WTC11 (cell line): ENCODE data around the gene SYNRG.

Experiments used
- CREM ChIP-seq: sonication (generic); formaldehyde crosslinking; IDR thresholded peaks from 2 replicates; pipeline ENCODE4 v1.8.1; 2022; ENCODE audit warnings: mild to moderate bottlenecking, missing genetic modification reagents, moderate library complexity
- ESRRA ChIP-seq: sonication (generic); formaldehyde crosslinking; IDR thresholded peaks from 2 replicates; pipeline ENCODE4 v1.8.1; 2022; ENCODE audit warnings: mild to moderate bottlenecking, missing genetic modification reagents, borderline replicate concordance
- JAZF1 ChIP-seq: fragments of 250-450 bp; sonication (Bioruptor Pico); IDR thresholded peaks from 2 replicates; pipeline ENCODE4 v1.9.0; 2021; ENCODE audit warnings: moderate library complexity, mild to moderate bottlenecking, inconsistent platforms
- JUN ChIP-seq: sonication (generic); formaldehyde crosslinking; IDR thresholded peaks from 2 replicates; pipeline ENCODE4 v1.8.0; 2023; ENCODE audit warnings: mild to moderate bottlenecking, missing genetic modification reagents
- NR2C2 ChIP-seq: sonication (generic); formaldehyde crosslinking; IDR thresholded peaks from 2 replicates; pipeline ENCODE4 v1.8.0; 2022; ENCODE audit warnings: mild to moderate bottlenecking, missing genetic modification reagents
- SP1 ChIP-seq: sonication (generic); formaldehyde crosslinking; conservative IDR thresholded peaks from 2 replicates; pipeline ENCODE4 v1.8.1; 2022; ENCODE audit warnings: missing genetic modification reagents
- ZBTB21 ChIP-seq: sonication (generic); formaldehyde crosslinking; IDR thresholded peaks from 2 replicates; pipeline ENCODE4 v1.8.1; 2023; ENCODE audit warnings: mild to moderate bottlenecking, missing genetic modification reagents, borderline replicate concordance
- ZNF263 ChIP-seq: sonication (generic); formaldehyde crosslinking; IDR thresholded peaks from 2 replicates; pipeline ENCODE4 v1.8.1; 2022; ENCODE audit warnings: low read depth, mild to moderate bottlenecking, moderate library complexity, missing genetic modification reagents
- TF ChIP-seq, protein P1 (sequence below): fragments of 200-600 bp; IDR thresholded peaks from 2 replicates; pipeline ENCODE4 v1.8.0; 2022; ENCODE audit warnings: antibody characterized with exemption
- TF ChIP-seq, protein P2 (sequence below): sonication (generic); formaldehyde crosslinking; IDR thresholded peaks from 2 replicates; pipeline ENCODE4 v1.8.0; 2022; ENCODE audit warnings: mild to moderate bottlenecking, missing genetic modification reagents
- TF ChIP-seq, protein P3 (sequence below): sonication (generic); formaldehyde crosslinking; IDR thresholded peaks from 2 replicates; pipeline ENCODE4 v1.8.1; 2022; ENCODE audit warnings: missing genetic modification reagents, borderline replicate concordance
- TF ChIP-seq, protein P4 (sequence below): sonication (generic); formaldehyde crosslinking; IDR thresholded peaks from 2 replicates; pipeline ENCODE4 v1.8.0; 2022; ENCODE audit warnings: mild to moderate bottlenecking, missing genetic modification reagents

DNA sequence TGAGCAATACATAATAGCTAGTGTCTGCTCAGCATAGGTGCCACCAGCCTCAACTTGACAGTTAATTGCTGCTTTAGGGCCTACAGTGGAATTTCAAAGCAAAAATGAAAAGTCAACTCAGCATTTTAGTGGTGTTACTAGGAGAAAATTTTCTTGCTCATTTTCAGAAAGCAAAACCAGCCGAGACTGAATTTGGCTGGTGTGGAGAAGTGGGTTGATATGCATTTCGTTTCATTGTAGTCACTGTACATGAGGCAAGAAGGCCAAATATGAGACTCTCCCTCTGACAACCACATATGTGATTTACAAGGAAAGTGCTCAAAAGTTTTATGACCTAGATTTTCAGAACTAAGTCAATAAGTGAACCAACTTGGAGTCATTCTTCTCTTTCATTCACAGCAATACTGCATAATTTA, 65.6 kb downstream of the SYNRG start:
- TF ChIP-seq CREM (CRISPR knock-in tag), result no peak
- TF ChIP-seq, protein P1, sequence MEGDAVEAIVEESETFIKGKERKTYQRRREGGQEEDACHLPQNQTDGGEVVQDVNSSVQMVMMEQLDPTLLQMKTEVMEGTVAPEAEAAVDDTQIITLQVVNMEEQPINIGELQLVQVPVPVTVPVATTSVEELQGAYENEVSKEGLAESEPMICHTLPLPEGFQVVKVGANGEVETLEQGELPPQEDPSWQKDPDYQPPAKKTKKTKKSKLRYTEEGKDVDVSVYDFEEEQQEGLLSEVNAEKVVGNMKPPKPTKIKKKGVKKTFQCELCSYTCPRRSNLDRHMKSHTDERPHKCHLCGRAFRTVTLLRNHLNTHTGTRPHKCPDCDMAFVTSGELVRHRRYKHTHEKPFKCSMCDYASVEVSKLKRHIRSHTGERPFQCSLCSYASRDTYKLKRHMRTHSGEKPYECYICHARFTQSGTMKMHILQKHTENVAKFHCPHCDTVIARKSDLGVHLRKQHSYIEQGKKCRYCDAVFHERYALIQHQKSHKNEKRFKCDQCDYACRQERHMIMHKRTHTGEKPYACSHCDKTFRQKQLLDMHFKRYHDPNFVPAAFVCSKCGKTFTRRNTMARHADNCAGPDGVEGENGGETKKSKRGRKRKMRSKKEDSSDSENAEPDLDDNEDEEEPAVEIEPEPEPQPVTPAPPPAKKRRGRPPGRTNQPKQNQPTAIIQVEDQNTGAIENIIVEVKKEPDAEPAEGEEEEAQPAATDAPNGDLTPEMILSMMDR, result no peak
- TF ChIP-seq NR2C2 (CRISPR knock-in tag), result no peak
- no peak for TF ChIP-seq JUN (CRISPR knock-in tag)
- TF ChIP-seq, protein P2, sequence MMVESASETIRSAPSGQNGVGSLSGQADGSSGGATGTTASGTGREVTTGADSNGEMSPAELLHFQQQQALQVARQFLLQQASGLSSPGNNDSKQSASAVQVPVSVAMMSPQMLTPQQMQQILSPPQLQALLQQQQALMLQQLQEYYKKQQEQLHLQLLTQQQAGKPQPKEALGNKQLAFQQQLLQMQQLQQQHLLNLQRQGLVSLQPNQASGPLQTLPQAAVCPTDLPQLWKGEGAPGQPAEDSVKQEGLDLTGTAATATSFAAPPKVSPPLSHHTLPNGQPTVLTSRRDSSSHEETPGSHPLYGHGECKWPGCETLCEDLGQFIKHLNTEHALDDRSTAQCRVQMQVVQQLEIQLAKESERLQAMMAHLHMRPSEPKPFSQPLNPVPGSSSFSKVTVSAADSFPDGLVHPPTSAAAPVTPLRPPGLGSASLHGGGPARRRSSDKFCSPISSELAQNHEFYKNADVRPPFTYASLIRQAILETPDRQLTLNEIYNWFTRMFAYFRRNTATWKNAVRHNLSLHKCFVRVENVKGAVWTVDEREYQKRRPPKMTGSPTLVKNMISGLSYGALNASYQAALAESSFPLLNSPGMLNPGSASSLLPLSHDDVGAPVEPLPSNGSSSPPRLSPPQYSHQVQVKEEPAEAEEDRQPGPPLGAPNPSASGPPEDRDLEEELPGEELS, result no peak
- TF ChIP-seq ZBTB21, result no peak
- TF ChIP-seq, protein P3, sequence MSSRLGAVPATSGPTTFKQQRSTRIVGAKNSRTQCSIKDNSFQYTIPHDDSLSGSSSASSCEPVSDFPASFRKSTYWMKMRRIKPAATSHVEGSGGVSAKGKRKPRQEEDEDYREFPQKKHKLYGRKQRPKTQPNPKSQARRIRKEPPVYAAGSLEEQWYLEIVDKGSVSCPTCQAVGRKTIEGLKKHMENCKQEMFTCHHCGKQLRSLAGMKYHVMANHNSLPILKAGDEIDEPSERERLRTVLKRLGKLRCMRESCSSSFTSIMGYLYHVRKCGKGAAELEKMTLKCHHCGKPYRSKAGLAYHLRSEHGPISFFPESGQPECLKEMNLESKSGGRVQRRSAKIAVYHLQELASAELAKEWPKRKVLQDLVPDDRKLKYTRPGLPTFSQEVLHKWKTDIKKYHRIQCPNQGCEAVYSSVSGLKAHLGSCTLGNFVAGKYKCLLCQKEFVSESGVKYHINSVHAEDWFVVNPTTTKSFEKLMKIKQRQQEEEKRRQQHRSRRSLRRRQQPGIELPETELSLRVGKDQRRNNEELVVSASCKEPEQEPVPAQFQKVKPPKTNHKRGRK (CRISPR knock-in tag), result no peak
- TF ChIP-seq SP1 (CRISPR knock-in tag), result no peak
- TF ChIP-seq JAZF1 (CRISPR knock-in tag), result no peak
- TF ChIP-seq ZNF263 (CRISPR knock-in tag), result no peak
- TF ChIP-seq, protein P4, sequence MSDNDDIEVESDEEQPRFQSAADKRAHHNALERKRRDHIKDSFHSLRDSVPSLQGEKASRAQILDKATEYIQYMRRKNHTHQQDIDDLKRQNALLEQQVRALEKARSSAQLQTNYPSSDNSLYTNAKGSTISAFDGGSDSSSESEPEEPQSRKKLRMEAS, result no peak
- no peak for TF ChIP-seq ESRRA
